PC-3 (cell line): Measurements from ENCODE around the gene TSPAN4. TPM values are rescaled to one million over a fixed set of nuclear protein-coding genes. Genes with fewer than 3 reads are reported as not detected.

Experiments used
- ATAC-seq: fragments of 200-7000 bp; cut with Tn5 transposase; 2 replicates; pipeline ENCODE4 v1.9.1; 2020; ENCODE audit warnings: mild to moderate bottlenecking, moderate library complexity
- BruUV-seq: library from RNA; stranded (reverse); fragments of 400-500 nt; replicated peaks from 2 replicates; lab custom pipeline; 2021; lab: Mats Ljungman, UMichigan
- CTCF ChIA-PET: fragments of 300-600 bp; sonication (Branson Sonifier 250); formaldehyde crosslinking; loops from one replicate; lab custom pipeline; 2022; ENCODE audit warnings: antibody characterized with exemption; lab: Charles Lee
- POLR2A ChIA-PET: fragments of 300-600 bp; sonication (Branson Sonifier 250); formaldehyde crosslinking; loops from one replicate; lab custom pipeline; 2022; ENCODE audit warnings: antibody characterized with exemption; ENCODE audit not compliant: unreplicated experiment; lab: Charles Lee
- DNase-seq: peaks from one replicate; pipeline ENCODE4 v3.0.0-alpha.2; 2015
- H2AFZ ChIP-seq: fragments of 300-600 bp; sonication (generic); 2 replicates; pipeline ENCODE4 v1.6.0; 2016; ENCODE audit warnings: antibody characterized with exemption, low read length
- H3F3A ChIP-seq: fragments of 300-600 bp; sonication (generic); one replicate; pipeline ENCODE4 v1.6.0; 2017; ENCODE audit warnings: antibody characterized with exemption, low read length, control low read depth, mild to moderate bottlenecking; ENCODE audit not compliant: unreplicated experiment
- H3K27ac ChIP-seq: fragments of 300-600 bp; sonication (generic); 2 replicates; pipeline ENCODE4 v1.5.1; 2016; ENCODE audit warnings: mild to moderate bottlenecking, low read length
- H3K27me3 ChIP-seq: fragments of 300-600 bp; sonication (generic); 2 replicates; pipeline ENCODE4 v1.6.1; 2016; ENCODE audit warnings: low read length, mixed read lengths
- H3K36me3 ChIP-seq: fragments of 300-600 bp; sonication (generic); 2 replicates; pipeline ENCODE4 v1.6.1; 2016; ENCODE audit warnings: low read depth, mixed run types, low read length, mixed read lengths
- H3K4me1 ChIP-seq: fragments of 300-600 bp; sonication (generic); 2 replicates; pipeline ENCODE4 v1.5.1; 2016; ENCODE audit warnings: low read length; ENCODE audit not compliant: insufficient read depth
- H3K4me2 ChIP-seq: fragments of 300-600 bp; sonication (generic); 2 replicates; pipeline ENCODE4 v1.6.0; 2016; ENCODE audit warnings: low read length
- H3K4me3 ChIP-seq: fragments of 300-600 bp; sonication (generic); 2 replicates; pipeline ENCODE4 v1.5.1; 2016; ENCODE audit warnings: mild to moderate bottlenecking, low read length, mixed read lengths
- H3K79me2 ChIP-seq: fragments of 300-600 bp; sonication (generic); 2 replicates; pipeline ENCODE4 v1.6.1; 2017; ENCODE audit warnings: low read length, mixed read lengths
- H3K9ac ChIP-seq: fragments of 300-600 bp; sonication (generic); 2 replicates; pipeline ENCODE4 v1.6.0; 2016; ENCODE audit warnings: mild to moderate bottlenecking, low read length
- H3K9me2 ChIP-seq: fragments of 300-600 bp; sonication (generic); replicated peaks from 2 replicates; pipeline ENCODE4 v1.6.1; 2016; ENCODE audit warnings: mixed run types, low read length, mixed read lengths
- H3K9me3 ChIP-seq: fragments of 300-600 bp; sonication (generic); 2 replicates; pipeline ENCODE4 v1.6.1; 2016; ENCODE audit warnings: low read length, mixed read lengths
- H4K20me1 ChIP-seq: fragments of 300-600 bp; sonication (generic); 2 replicates; pipeline ENCODE4 v1.6.1; 2016; ENCODE audit warnings: low read length, mixed read lengths
- EZH2 ChIP-seq: fragments of 300-600 bp; sonication (generic); IDR thresholded peaks from one replicate; pipeline ENCODE4 v1.6.1; 2017; ENCODE audit warnings: antibody characterized with exemption, mild to moderate bottlenecking, low read length; ENCODE audit not compliant: unreplicated experiment
- EZH2phosphoT487 ChIP-seq: fragments of 300-600 bp; sonication (generic); IDR thresholded peaks from 2 replicates; pipeline ENCODE4 v1.6.1; 2018; ENCODE audit warnings: mild to moderate bottlenecking, antibody characterized with exemption, low read length, borderline replicate concordance
- intact Hi-C: fragments of 100-400 bp; cut with micrococcal nuclease; formaldehyde crosslinking; loops from 2 replicates; pipeline ENCODE4 v1.9.0; 2023
- total RNA-seq: library from RNA; depleted of rRNA; stranded (reverse); fragments of >200 nt; gene quantifications from 2 replicates; pipeline ENCODE4 v1.2.3, GENCODE V29; 2014
- TF ChIP-seq, protein P1 (sequence below): fragments of 300-600 bp; sonication (generic); conservative IDR thresholded peaks from 2 replicates; pipeline ENCODE4 v1.5.1; 2017; ENCODE audit warnings: antibody characterized with exemption, low read depth, mild to moderate bottlenecking, low read length

Gene TSPAN4
- total RNA-seq, 1 experiment from 2014 or later = 121 TPM

DNA sequence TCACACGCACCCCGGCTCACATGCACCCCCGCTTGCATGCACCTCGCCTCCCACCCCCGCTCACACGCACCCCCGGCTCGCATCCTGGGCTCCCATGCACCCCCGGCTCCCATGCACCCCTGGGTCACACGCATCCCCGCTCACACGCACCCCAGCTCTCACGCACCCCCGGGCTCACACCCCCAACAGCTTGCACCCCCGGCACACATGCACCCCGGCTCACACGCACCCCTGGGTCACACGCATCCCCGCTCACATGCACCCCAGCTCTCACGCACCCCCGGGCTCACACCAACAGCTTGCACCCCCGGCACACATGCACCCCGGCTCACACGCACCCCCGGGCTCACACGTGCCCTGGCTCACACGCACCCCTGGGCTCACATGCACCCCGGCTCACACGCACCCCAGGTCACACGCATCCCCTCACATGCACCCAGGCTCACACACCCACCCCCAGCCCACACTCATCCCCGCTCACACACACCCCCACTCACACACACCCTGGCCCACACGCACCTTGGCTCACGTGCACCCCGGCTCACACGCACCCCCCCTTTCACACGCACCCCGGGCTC lies 16.2 kb downstream of the TSPAN4 start:
- Histone ChIP-seq H3K4me3 (no peak overlapping the region), H4K20me1 (no peaks in the 10 kb centered on the region), H3K9ac (no peak overlapping the region), H3K4me1 (no peaks in the 10 kb centered on the region), H2AFZ (no peak overlapping the region), H3F3A (no peaks in the 10 kb centered on the region), H3K9me3 (no peaks in the 10 kb centered on the region), H3K27ac (no peak overlapping the region), H3K36me3 (no peaks in the 10 kb centered on the region), H3K4me2 (no peak overlapping the region), H3K79me2 (no peaks in the 10 kb centered on the region), H3K9me2 (no peaks in the 10 kb centered on the region), H3K27me3 (no peaks in the 10 kb centered on the region)
- ATAC-seq (no peak), DNase-seq (no peak)
- TF ChIP-seq EZH2 = no peak
- TF ChIP-seq EZH2phosphoT487 = no peak
- TF ChIP-seq, protein P1, sequence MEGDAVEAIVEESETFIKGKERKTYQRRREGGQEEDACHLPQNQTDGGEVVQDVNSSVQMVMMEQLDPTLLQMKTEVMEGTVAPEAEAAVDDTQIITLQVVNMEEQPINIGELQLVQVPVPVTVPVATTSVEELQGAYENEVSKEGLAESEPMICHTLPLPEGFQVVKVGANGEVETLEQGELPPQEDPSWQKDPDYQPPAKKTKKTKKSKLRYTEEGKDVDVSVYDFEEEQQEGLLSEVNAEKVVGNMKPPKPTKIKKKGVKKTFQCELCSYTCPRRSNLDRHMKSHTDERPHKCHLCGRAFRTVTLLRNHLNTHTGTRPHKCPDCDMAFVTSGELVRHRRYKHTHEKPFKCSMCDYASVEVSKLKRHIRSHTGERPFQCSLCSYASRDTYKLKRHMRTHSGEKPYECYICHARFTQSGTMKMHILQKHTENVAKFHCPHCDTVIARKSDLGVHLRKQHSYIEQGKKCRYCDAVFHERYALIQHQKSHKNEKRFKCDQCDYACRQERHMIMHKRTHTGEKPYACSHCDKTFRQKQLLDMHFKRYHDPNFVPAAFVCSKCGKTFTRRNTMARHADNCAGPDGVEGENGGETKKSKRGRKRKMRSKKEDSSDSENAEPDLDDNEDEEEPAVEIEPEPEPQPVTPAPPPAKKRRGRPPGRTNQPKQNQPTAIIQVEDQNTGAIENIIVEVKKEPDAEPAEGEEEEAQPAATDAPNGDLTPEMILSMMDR = no peak
- CTCF ChIA-PET = no interaction called here
- POLR2A ChIA-PET = no interaction called here
- BruUV-seq = no TSS peak
- intact Hi-C loops = no loop called here

DNA sequence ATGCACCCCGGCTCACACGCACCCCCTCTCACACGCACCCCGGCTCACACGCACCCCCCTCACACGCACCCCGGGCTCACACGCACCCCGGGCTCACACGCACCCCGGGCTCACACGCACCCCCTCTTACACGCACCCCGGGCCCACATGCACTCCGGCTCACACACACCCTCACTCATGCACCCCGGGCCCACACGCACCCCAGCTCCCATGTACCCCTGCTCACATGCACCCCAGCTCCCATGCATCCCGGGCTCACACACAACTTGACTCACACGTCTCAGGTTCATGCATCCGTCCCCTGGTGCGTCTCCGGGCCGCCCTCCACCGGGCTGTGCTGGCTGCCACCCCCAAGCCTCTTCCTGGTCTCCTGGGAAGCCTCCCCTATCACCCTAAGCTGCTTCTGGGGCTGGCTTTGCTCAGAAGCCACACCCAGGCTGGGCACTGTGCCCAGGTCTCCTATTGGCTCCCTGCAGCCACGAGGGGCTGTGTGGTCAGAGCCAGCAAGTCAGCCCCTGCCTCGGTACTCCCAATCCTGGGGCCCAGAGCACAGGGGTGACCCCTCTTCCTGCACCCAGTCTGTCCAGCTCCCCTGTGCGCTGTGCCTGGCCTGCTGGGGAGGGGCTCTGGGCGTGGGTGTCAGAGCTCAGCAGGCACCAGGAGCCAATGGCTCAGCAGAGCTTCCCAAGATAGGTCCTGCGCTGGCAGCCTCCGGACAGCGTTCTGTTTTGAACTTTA lies 16.9 kb downstream of the TSPAN4 start:
- intact Hi-C loops = no loop called here
- H3K27ac ChIP-seq = no peak overlapping the region
- H3K36me3 ChIP-seq = no peaks in the 10 kb centered on the region
- no peak overlapping the region for H3K4me2 ChIP-seq
- DNase-seq = peak; percentile 26
- H3K4me1 ChIP-seq = no peaks in the 10 kb centered on the region
- H4K20me1 ChIP-seq = no peaks in the 10 kb centered on the region
- peak; percentile 21 for ATAC-seq
- BruUV-seq = no TSS peak
- TF ChIP-seq, protein P1 = no peak
- TF ChIP-seq EZH2 = no peak
- TF ChIP-seq EZH2phosphoT487 = no peak
- no peak overlapping the region for H2AFZ ChIP-seq
- H3K4me3 ChIP-seq = no peak overlapping the region
- no peak overlapping the region for H3K9ac ChIP-seq
- no peaks in the 10 kb centered on the region for H3K9me3 ChIP-seq
- no peaks in the 10 kb centered on the region for H3F3A ChIP-seq
- no peaks in the 10 kb centered on the region for H3K79me2 ChIP-seq
- no peaks in the 10 kb centered on the region for H3K27me3 ChIP-seq
- CTCF ChIA-PET = no interaction called here
- POLR2A ChIA-PET = interaction anchor here (0.6 kb wide), 1 partner anchor 188 kb away, joined by 12 read pairs; no protein-coding TSS in a partner anchor
- H3K9me2 ChIP-seq = no peaks in the 10 kb centered on the region
